HG02981 (cell line): ENCODE measurements around the gene CYCS.

Experiments used
- ATAC-seq: cut with Tn5 transposase; IDR thresholded peaks from one replicate; pipeline ENCODE4 v1.9.1; 2021; ENCODE audit warnings: mild to moderate bottlenecking, moderate library complexity; ENCODE audit not compliant: unreplicated experiment

CYCS gene

DNA sequence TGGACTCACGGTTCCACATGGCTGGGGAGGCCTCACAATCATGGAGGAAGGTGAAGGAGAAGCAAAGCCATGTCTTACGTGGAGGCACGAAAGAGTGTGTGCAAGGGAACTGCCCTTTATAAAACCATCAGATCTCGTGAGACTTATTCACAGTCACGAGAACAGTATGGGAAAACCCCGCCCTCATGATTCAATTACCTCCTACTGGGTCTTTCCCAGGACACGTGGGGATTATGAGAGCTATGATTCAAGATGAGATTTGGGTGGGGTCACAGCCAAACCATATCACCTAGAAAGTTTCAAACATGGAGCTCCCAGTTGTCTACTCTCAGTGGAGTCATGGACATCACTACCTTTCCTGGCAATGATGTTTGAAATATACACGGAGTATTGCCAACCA is 49.6 kb downstream of the CYCS start:
- ATAC-seq: no peak

DNA sequence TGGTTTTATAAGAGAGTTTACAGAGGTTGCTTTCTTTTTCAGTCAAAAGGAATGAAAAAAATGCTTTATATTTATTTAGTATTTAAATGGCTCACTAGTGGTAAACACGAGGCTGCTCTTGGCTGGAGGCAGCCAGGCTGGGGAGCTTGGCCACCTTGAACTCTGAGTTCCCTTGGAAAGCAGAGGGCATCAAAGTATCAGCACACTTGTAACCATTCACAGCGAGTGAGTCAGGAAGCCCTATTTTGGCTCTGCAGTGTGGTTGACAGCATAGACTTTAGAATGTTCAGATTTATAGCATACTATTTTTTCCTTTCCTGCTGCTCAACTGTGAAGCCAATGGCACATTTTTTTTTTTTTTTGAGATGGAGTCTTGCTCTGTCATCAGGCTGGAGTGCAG is 51.6 kb downstream of the CYCS start:
- ATAC-seq: no peak
